ENCODE results near the gene NCAPH2. TPM values are rescaled to one million over a fixed set of nuclear protein-coding genes. Genes with fewer than 3 reads are reported as not detected.

The NCAPH2 gene
- total and polyA plus RNA-seq, 2 of the 13 experiments (the other 11 are each of a cell fraction or from before 2014, with no cell fraction given), result 28.1 to 64.4 TPM

- TF ChIP-seq ZBTB2 (CRISPR knock-in tag; IDR thresholded peaks at IDR 0.05; ENCODE audit: low read depth), result peak; percentile 63
- TF ChIP-seq MTERF4 (CRISPR knock-in tag; IDR thresholded peaks at IDR 0.05), result no peak; the same call in 1 of the 2 replicates
- no peak for TF ChIP-seq ZZZ3 (CRISPR knock-in tag; IDR thresholded peaks at IDR 0.05; ENCODE audit: borderline replicate concordance)
- no peak for TF ChIP-seq HNRNPL (IDR thresholded peaks at IDR 0.05; ENCODE audit: low read depth, low read length)
- TF ChIP-seq SNRNP70 (IDR thresholded peaks at IDR 0.05; ENCODE audit: low read depth, low read length), result 0 out of 2 replicates have a peak, but pooled peaks have one; percentile 63
- peak; percentile 77 for TF ChIP-seq ZNF709 (CRISPR knock-in tag; IDR thresholded peaks at IDR 0.05)
- TF ChIP-seq TBL1XR1 (IDR thresholded peaks at IDR 0.05; ENCODE audit: borderline replicate concordance, low read length, partially characterized antibody), result no peak
- 0 out of 2 replicates have a peak, but pooled peaks have one; percentile 32 for TF ChIP-seq ARID5B (CRISPR knock-in tag; IDR thresholded peaks at IDR 0.05)
- TF ChIP-seq RBM39 (IDR thresholded peaks at IDR 0.05; ENCODE audit: low read depth, low read length, poor library complexity, severe bottlenecking), result no peak
- no peak for TF ChIP-seq FUBP1 (CRISPR knock-in tag; IDR thresholded peaks at IDR 0.05; ENCODE audit: borderline replicate concordance)
- TF ChIP-seq DRAP1 (CRISPR knock-in tag; IDR thresholded peaks at IDR 0.05), result peak; percentile 42
- TF ChIP-seq MXI1 (IDR thresholded peaks at IDR 0.05; ENCODE audit: borderline replicate concordance, low read depth, low read length), result no peak; the same call in 2 of the 3 replicates
- TF ChIP-seq HDAC6 (IDR thresholded peaks at IDR 0.05; ENCODE audit: low read depth, low read length), result no peak
- 0 out of 2 replicates have a peak, but pooled peaks have one; percentile 61 for TF ChIP-seq MLXIP (CRISPR knock-in tag; IDR thresholded peaks at IDR 0.05; ENCODE audit: borderline replicate concordance)
- TF ChIP-seq ZNF382 (CRISPR knock-in tag; IDR thresholded peaks at IDR 0.05; ENCODE audit: borderline replicate concordance), result no peak
Observed at GRCh38 chr22:50529897-50530579, 22.0 kb downstream of the NCAPH2 start, which contains the start of gene TYMP (continued).

All from HepG2 (cell line).